ENCODE measurements around the gene SBF1.
"Not testable (repeated sequence)": the region's sequence is repeated elsewhere in the genome, so short reads cannot be mapped to it uniquely, and the experiment has no call there.

Gene SBF1

GRCh38 chr22:50436841-50437341 is 37.9 kb downstream of the SBF1 start:
- H3K4me3 ChIP-seq (ENCODE audit: low read depth, low read length) = no peak overlapping the region
- H3K27me3 ChIP-seq (ENCODE audit: control insufficient read depth, insufficient read depth, low read length) = no peaks in the 10 kb centered on the region
- no peaks in the 10 kb centered on the region for H3K9me3 ChIP-seq (ENCODE audit: control insufficient read depth, insufficient read depth, low read length)
- no peak overlapping the region for H3K9ac ChIP-seq (ENCODE audit: low read depth, low read length)
- H3K36me3 ChIP-seq (ENCODE audit: control insufficient read depth, insufficient read depth, low read length) = peaks cover 64% of the 10 kb centered on the region
- H3K4me1 ChIP-seq (ENCODE audit: control insufficient read depth, insufficient read depth, low read length) = no peaks in the 10 kb centered on the region

GRCh38 chr22:50436015-50436830 is 38.6 kb downstream of the SBF1 start:
- no peak overlapping the region for H3K9ac ChIP-seq (ENCODE audit: low read depth, low read length)

GRCh38 chr22:50435291-50436014 is 39.4 kb downstream of the SBF1 start:
- peaks cover 65% of the 10 kb centered on the region for H3K36me3 ChIP-seq (ENCODE audit: control insufficient read depth, insufficient read depth, low read length)

More at GRCh38 chr22:50436015-50436830, 38.6 kb downstream of the SBF1 start:
- no peaks in the 10 kb centered on the region for H3K9me3 ChIP-seq (ENCODE audit: control insufficient read depth, insufficient read depth, low read length)
- no peak overlapping the region for H3K4me3 ChIP-seq (ENCODE audit: low read depth, low read length)
- H3K27me3 ChIP-seq (ENCODE audit: control insufficient read depth, insufficient read depth, low read length) = no peaks in the 10 kb centered on the region
- peaks cover 68% of the 10 kb centered on the region for H3K36me3 ChIP-seq (ENCODE audit: control insufficient read depth, insufficient read depth, low read length)
- H3K4me1 ChIP-seq (ENCODE audit: control insufficient read depth, insufficient read depth, low read length) = no peaks in the 10 kb centered on the region

GRCh38 chr22:50434849-50435248 is 40.0 kb downstream of the SBF1 start:
- no peak overlapping the region for H3K4me3 ChIP-seq (ENCODE audit: low read depth, low read length)
- H3K36me3 ChIP-seq (ENCODE audit: control insufficient read depth, insufficient read depth, low read length) = peaks cover 62% of the 10 kb centered on the region
- no peaks in the 10 kb centered on the region for H3K9me3 ChIP-seq (ENCODE audit: control insufficient read depth, insufficient read depth, low read length)
- no peaks in the 10 kb centered on the region for H3K4me1 ChIP-seq (ENCODE audit: control insufficient read depth, insufficient read depth, low read length)
- H3K9ac ChIP-seq (ENCODE audit: low read depth, low read length) = no peak overlapping the region
- no peaks in the 10 kb centered on the region for H3K27me3 ChIP-seq (ENCODE audit: control insufficient read depth, insufficient read depth, low read length)

More at GRCh38 chr22:50435291-50436014, 39.4 kb downstream of the SBF1 start:
- Histone ChIP-seq H3K4me1 (ENCODE audit: control insufficient read depth, insufficient read depth, low read length) (no peaks in the 10 kb centered on the region), H3K9me3 (ENCODE audit: control insufficient read depth, insufficient read depth, low read length) (no peaks in the 10 kb centered on the region), H3K4me3 (ENCODE audit: low read depth, low read length) (no peak overlapping the region), H3K9ac (ENCODE audit: low read depth, low read length) (no peak overlapping the region), H3K27me3 (ENCODE audit: control insufficient read depth, insufficient read depth, low read length) (no peaks in the 10 kb centered on the region)

GRCh38 chr22:50432877-50433510 is 41.8 kb downstream of the SBF1 start:
- H3K9me3 ChIP-seq (ENCODE audit: control insufficient read depth, insufficient read depth, low read length); H3K9ac ChIP-seq (ENCODE audit: low read depth, low read length); H3K4me1 ChIP-seq (ENCODE audit: control insufficient read depth, insufficient read depth, low read length); H3K27me3 ChIP-seq (ENCODE audit: control insufficient read depth, insufficient read depth, low read length); H3K4me3 ChIP-seq (ENCODE audit: low read depth, low read length): not testable (repeated sequence)
- H3K36me3 ChIP-seq (ENCODE audit: control insufficient read depth, insufficient read depth, low read length) = peaks cover 46% of the 10 kb centered on the region

- no peaks in the 10 kb centered on the region for H3K4me1 ChIP-seq (ENCODE audit: control insufficient read depth, insufficient read depth, low read length)
- no peaks in the 10 kb centered on the region for H3K9me3 ChIP-seq (ENCODE audit: control insufficient read depth, insufficient read depth, low read length)
- no peaks in the 10 kb centered on the region for H3K27me3 ChIP-seq (ENCODE audit: control insufficient read depth, insufficient read depth, low read length)
- H3K36me3 ChIP-seq (ENCODE audit: control insufficient read depth, insufficient read depth, low read length) = peaks cover 40% of the 10 kb centered on the region
- no peak overlapping the region for H3K4me3 ChIP-seq (ENCODE audit: low read depth, low read length)
- H3K9ac ChIP-seq (ENCODE audit: low read depth, low read length) = no peak overlapping the region
Measured at GRCh38 chr22:50432131-50432876, 42.5 kb downstream of the SBF1 start.

- Histone ChIP-seq H3K36me3 (ENCODE audit: control insufficient read depth, insufficient read depth, low read length) (peaks cover 37% of the 10 kb centered on the region), H3K9me3 (ENCODE audit: control insufficient read depth, insufficient read depth, low read length) (no peaks in the 10 kb centered on the region)
Measured at GRCh38 chr22:50425179-50425916, 49.5 kb downstream of the SBF1 start.

GRCh38 chr22:50423956-50424355 is 50.9 kb downstream of the SBF1 start:
- H3K9ac ChIP-seq (ENCODE audit: low read depth, low read length) = no peak overlapping the region
- H3K4me1 ChIP-seq (ENCODE audit: control insufficient read depth, insufficient read depth, low read length) = no peaks in the 10 kb centered on the region
- no peaks in the 10 kb centered on the region for H3K27me3 ChIP-seq (ENCODE audit: control insufficient read depth, insufficient read depth, low read length)
- no peak overlapping the region for H3K4me3 ChIP-seq (ENCODE audit: low read depth, low read length)
- H3K36me3 ChIP-seq (ENCODE audit: control insufficient read depth, insufficient read depth, low read length) = peaks cover 41% of the 10 kb centered on the region
- no peaks in the 10 kb centered on the region for H3K9me3 ChIP-seq (ENCODE audit: control insufficient read depth, insufficient read depth, low read length)

More at GRCh38 chr22:50425179-50425916, 49.5 kb downstream of the SBF1 start:
- H3K4me3 ChIP-seq (ENCODE audit: low read depth, low read length) = no peak overlapping the region
- H3K27me3 ChIP-seq (ENCODE audit: control insufficient read depth, insufficient read depth, low read length) = no peaks in the 10 kb centered on the region
- no peak overlapping the region for H3K9ac ChIP-seq (ENCODE audit: low read depth, low read length)
- H3K4me1 ChIP-seq (ENCODE audit: control insufficient read depth, insufficient read depth, low read length) = no peaks in the 10 kb centered on the region

GRCh38 chr22:50422961-50423815 is 51.6 kb downstream of the SBF1 start:
- Histone ChIP-seq H3K9me3 (ENCODE audit: control insufficient read depth, insufficient read depth, low read length) (no peaks in the 10 kb centered on the region), H3K27me3 (ENCODE audit: control insufficient read depth, insufficient read depth, low read length) (no peaks in the 10 kb centered on the region), H3K9ac (ENCODE audit: low read depth, low read length) (no peak overlapping the region), H3K4me3 (ENCODE audit: low read depth, low read length) (no peak overlapping the region), H3K4me1 (ENCODE audit: control insufficient read depth, insufficient read depth, low read length) (no peaks in the 10 kb centered on the region), H3K36me3 (ENCODE audit: control insufficient read depth, insufficient read depth, low read length) (peaks cover 46% of the 10 kb centered on the region)

- peaks cover 54% of the 10 kb centered on the region for H3K36me3 ChIP-seq (ENCODE audit: control insufficient read depth, insufficient read depth, low read length)
Measured at GRCh38 chr22:50422046-50422445, 52.8 kb downstream of the SBF1 start.

More at GRCh38 chr22:50422046-50422445, 52.8 kb downstream of the SBF1 start:
- no peak overlapping the region for H3K9ac ChIP-seq (ENCODE audit: low read depth, low read length)
- H3K4me1 ChIP-seq (ENCODE audit: control insufficient read depth, insufficient read depth, low read length) = no peaks in the 10 kb centered on the region
- no peaks in the 10 kb centered on the region for H3K9me3 ChIP-seq (ENCODE audit: control insufficient read depth, insufficient read depth, low read length)
- H3K4me3 ChIP-seq (ENCODE audit: low read depth, low read length) = no peak overlapping the region
- H3K27me3 ChIP-seq (ENCODE audit: control insufficient read depth, insufficient read depth, low read length) = no peaks in the 10 kb centered on the region

All from iPS-15b (cell line).